IMR-90 (cell line): ENCODE data around the gene CHST1. TPM values are rescaled to one million over a fixed set of nuclear protein-coding genes. Genes with fewer than 3 reads are reported as not detected.

Experiments
- ATAC-seq: fragments of 200-7000 bp; cut with Tn5 transposase; 2 replicates; pipeline ENCODE4 v1.9.1; 2020; ENCODE audit warnings: low read depth, mild to moderate bottlenecking, moderate library complexity
- BruUV-seq: library from RNA; stranded (reverse); fragments of 400-500 nt; replicated peaks from 2 replicates; lab custom pipeline; 2021; lab: Mats Ljungman, UMichigan
- CTCF ChIA-PET: fragments of 300-600 bp; formaldehyde crosslinking; extraction: SDS; loops from one replicate; lab custom pipeline; 2021; ENCODE audit warnings: antibody characterized with exemption; lab: Yijun Ruan, JAX
- POLR2A ChIA-PET: fragments of 300-600 bp; sonication (Branson Sonifier 250); formaldehyde crosslinking; loops from one replicate; lab custom pipeline; 2022; ENCODE audit warnings: antibody characterized with exemption; ENCODE audit not compliant: unreplicated experiment; lab: Charles Lee
- DNase-seq: peaks from one replicate; pipeline ENCODE4 v3.0.0; 2013
- H2AFZ ChIP-seq: replicated peaks from 2 replicates; pipeline ENCODE3; 2013; ENCODE audit warnings: low read length, mild to moderate bottlenecking; ENCODE audit not compliant: poor library complexity
- H2AK5ac ChIP-seq: 2 replicates; pipeline ENCODE4 v1.6.1; 2013; ENCODE audit warnings: low read depth, low read length, inconsistent platforms
- H2AK9ac ChIP-seq: replicated peaks from 2 replicates; pipeline ENCODE3; 2013; ENCODE audit warnings: mild to moderate bottlenecking, low read depth, low read length, moderate library complexity; ENCODE audit not compliant: poor library complexity
- H2BK120ac ChIP-seq: 2 replicates; pipeline ENCODE4 v1.6.1; 2013; ENCODE audit warnings: low read depth, low read length, inconsistent platforms
- H2BK15ac ChIP-seq: 3 replicates; pipeline ENCODE4 v1.6.1; 2013; ENCODE audit warnings: low read depth, low read length, inconsistent platforms
- H2BK20ac ChIP-seq: 2 replicates; pipeline ENCODE4 v1.6.1; 2013; ENCODE audit warnings: low read depth, mild to moderate bottlenecking, inconsistent platforms, low read length, moderate library complexity
- H2BK5ac ChIP-seq: 2 replicates; pipeline ENCODE4 v1.6.1; 2013; ENCODE audit warnings: mild to moderate bottlenecking, low read depth, low read length, inconsistent platforms; ENCODE audit not compliant: poor library complexity, severe bottlenecking
- H3K14ac ChIP-seq: replicated peaks from 2 replicates; pipeline ENCODE4 v1.6.1; 2013; ENCODE audit warnings: low read depth, low read length, inconsistent platforms
- H3K18ac ChIP-seq: 2 replicates; pipeline ENCODE4 v1.6.1; 2013; ENCODE audit warnings: low read depth, low read length, control low read depth
- H3K23ac ChIP-seq: 2 replicates; pipeline ENCODE4 v1.6.1; 2013; ENCODE audit warnings: low read depth, low read length, inconsistent platforms
- H3K27ac ChIP-seq: 2 replicates; pipeline ENCODE4 v1.5.1; 2013; ENCODE audit warnings: mild to moderate bottlenecking, control low read depth, low read length; ENCODE audit not compliant: insufficient read depth
- H3K27me3 ChIP-seq: 2 replicates; pipeline ENCODE4 v1.6.1; 2013; ENCODE audit warnings: low read length; ENCODE audit not compliant: control insufficient read depth, insufficient read depth
- H3K36me3 ChIP-seq: 2 replicates; pipeline ENCODE4 v1.6.1; 2013; ENCODE audit warnings: low read length, mixed read lengths; ENCODE audit not compliant: control insufficient read depth, insufficient read depth
- H3K4ac ChIP-seq: 2 replicates; pipeline ENCODE4 v1.6.1; 2013; ENCODE audit warnings: low read depth, low read length, inconsistent platforms
- H3K4me1 ChIP-seq: 2 replicates; pipeline ENCODE4 v1.6.1; 2013; ENCODE audit warnings: low read length, mixed read lengths; ENCODE audit not compliant: control insufficient read depth, insufficient read depth
- H3K4me2 ChIP-seq: 2 replicates; pipeline ENCODE4 v1.6.1; 2013; ENCODE audit warnings: low read depth, mild to moderate bottlenecking, control low read depth, low read length, moderate library complexity
- H3K4me3 ChIP-seq: 2 replicates; pipeline ENCODE4 v1.5.1; 2013; ENCODE audit warnings: low read depth, mild to moderate bottlenecking, control low read depth, low read length, moderate library complexity; ENCODE audit not compliant: insufficient read depth
- H3K56ac ChIP-seq: 2 replicates; pipeline ENCODE4 v1.6.1; 2013; ENCODE audit warnings: low read length, inconsistent platforms; ENCODE audit not compliant: insufficient read depth; ENCODE audit errors: extremely low read depth
- H3K79me1 ChIP-seq, 2 experiments: 2 replicates each; pipeline ENCODE4 v1.6.1; 2013; ENCODE audit warnings: low read length in 2 of 2, inconsistent platforms in 1 of 2, low read depth in 1 of 2
- H3K9ac ChIP-seq: 2 replicates; pipeline ENCODE4 v1.6.1; 2013; ENCODE audit warnings: low read depth, low read length, control low read depth
- H3K9me1 ChIP-seq: 2 replicates; pipeline ENCODE4 v1.6.1; 2013; ENCODE audit warnings: low read length, inconsistent platforms; ENCODE audit not compliant: insufficient read depth
- H3K9me3 ChIP-seq: 2 replicates; pipeline ENCODE4 v1.6.1; 2013; ENCODE audit warnings: low read length; ENCODE audit not compliant: control insufficient read depth, insufficient read depth
- H4K20me1 ChIP-seq: 2 replicates; pipeline ENCODE4 v1.6.1; 2013; ENCODE audit warnings: low read length, inconsistent platforms; ENCODE audit not compliant: insufficient read depth
- H4K5ac ChIP-seq: 2 replicates; pipeline ENCODE4 v1.6.1; 2013; ENCODE audit warnings: mild to moderate bottlenecking, low read depth, low read length, control low read depth
- H4K8ac ChIP-seq, 2 experiments: 2 replicates each; pipeline ENCODE4 v1.6.1; 2013; ENCODE audit warnings: low read depth in 2 of 2, low read length in 2 of 2, control low read depth in 1 of 2, inconsistent platforms in 1 of 2
- H4K91ac ChIP-seq: 2 replicates; pipeline ENCODE4 v1.6.1; 2013; ENCODE audit warnings: low read depth, low read length, inconsistent platforms; ENCODE audit not compliant: insufficient read depth
- CEBPB ChIP-seq: IDR thresholded peaks from 2 replicates; pipeline ENCODE4 v1.6.1; 2012; ENCODE audit warnings: low read depth, low read length, improper control_type of control experiment
- CHD1 ChIP-seq: IDR thresholded peaks from 2 replicates; pipeline ENCODE4 v1.6.1; 2012; ENCODE audit warnings: low read depth, low read length, improper control_type of control experiment
- FOS ChIP-seq: fragments of 150-350 bp; IDR thresholded peaks from 2 replicates; pipeline ENCODE4 v1.6.1; 2016; ENCODE audit warnings: low read depth, low read length
- MAZ ChIP-seq: IDR thresholded peaks from 2 replicates; pipeline ENCODE4 v1.6.1; 2012; ENCODE audit warnings: low read depth, mild to moderate bottlenecking, low read length, improper control_type of control experiment, moderate library complexity, borderline replicate concordance
- POLR2A ChIP-seq: IDR thresholded peaks from 2 replicates; pipeline ENCODE4 v1.6.1; 2012; ENCODE audit warnings: mild to moderate bottlenecking, low read depth, low read length
- WGBS, 2 experiments: methylation state at CpG; one replicate each; pipeline versions ENCODE4 v1.1.5 to v1.1.7; 2013; ENCODE audit warnings: missing lambda C conversion rate in 2 of 2; ENCODE audit not compliant: insufficient read length in 1 of 2; ENCODE audit errors: extremely low coverage in 2 of 2; 5-methylcytosine and 5-hydroxymethylcytosine counted together
- dilution Hi-C: fragments of 300-500 bp; cut with HindIII; formaldehyde crosslinking; loops from one replicate; pipeline ENCODE4 v1.14.3; 2018; ENCODE audit warnings: low sequenced_read_pairs; ENCODE audit not compliant: unreplicated experiment
- in situ Hi-C: fragments of 300-500 bp; cut with MboI; formaldehyde crosslinking; loops from 3 replicates; pipeline ENCODE4 v1.14.3; 2019; ENCODE audit warnings: low sequenced_read_pairs, inconsistent platforms, mixed read lengths
- intact Hi-C: fragments of 100-400 bp; cut with micrococcal nuclease; formaldehyde crosslinking; loops from 2 replicates; pipeline ENCODE4 v1.10.0; 2022
- polyA plus RNA-seq, 3 experiments: library from polyadenylated mRNA; depleted of rRNA; stranded (reverse); fragments of >200 nt; gene quantifications; 2 replicates each; pipeline ENCODE4 v1.2.3, GENCODE V29; 2012; ENCODE audit warnings: low replicate concordance in 1 of 3
- total RNA-seq: library from RNA; depleted of rRNA; stranded (reverse); fragments of >200 nt; gene quantifications from 2 replicates; pipeline ENCODE4 v1.2.3, GENCODE V29; 2012
- TF ChIP-seq, protein P1 (sequence below): conservative IDR thresholded peaks from 2 replicates; pipeline ENCODE4 v1.5.1; 2012; ENCODE audit warnings: mild to moderate bottlenecking, low read depth, low read length, improper control_type of control experiment
- TF ChIP-seq, protein P2 (sequence below): fragments of 150-350 bp; IDR thresholded peaks from 2 replicates; pipeline ENCODE4 v1.6.1; 2016; ENCODE audit warnings: low read depth, mild to moderate bottlenecking, low read length, moderate library complexity, borderline replicate concordance

Gene CHST1
- total and polyA plus RNA-seq, 2 of the 4 experiments (the other 2 are of a cell fraction) = 0.21 TPM; not detected in 1

DNA sequence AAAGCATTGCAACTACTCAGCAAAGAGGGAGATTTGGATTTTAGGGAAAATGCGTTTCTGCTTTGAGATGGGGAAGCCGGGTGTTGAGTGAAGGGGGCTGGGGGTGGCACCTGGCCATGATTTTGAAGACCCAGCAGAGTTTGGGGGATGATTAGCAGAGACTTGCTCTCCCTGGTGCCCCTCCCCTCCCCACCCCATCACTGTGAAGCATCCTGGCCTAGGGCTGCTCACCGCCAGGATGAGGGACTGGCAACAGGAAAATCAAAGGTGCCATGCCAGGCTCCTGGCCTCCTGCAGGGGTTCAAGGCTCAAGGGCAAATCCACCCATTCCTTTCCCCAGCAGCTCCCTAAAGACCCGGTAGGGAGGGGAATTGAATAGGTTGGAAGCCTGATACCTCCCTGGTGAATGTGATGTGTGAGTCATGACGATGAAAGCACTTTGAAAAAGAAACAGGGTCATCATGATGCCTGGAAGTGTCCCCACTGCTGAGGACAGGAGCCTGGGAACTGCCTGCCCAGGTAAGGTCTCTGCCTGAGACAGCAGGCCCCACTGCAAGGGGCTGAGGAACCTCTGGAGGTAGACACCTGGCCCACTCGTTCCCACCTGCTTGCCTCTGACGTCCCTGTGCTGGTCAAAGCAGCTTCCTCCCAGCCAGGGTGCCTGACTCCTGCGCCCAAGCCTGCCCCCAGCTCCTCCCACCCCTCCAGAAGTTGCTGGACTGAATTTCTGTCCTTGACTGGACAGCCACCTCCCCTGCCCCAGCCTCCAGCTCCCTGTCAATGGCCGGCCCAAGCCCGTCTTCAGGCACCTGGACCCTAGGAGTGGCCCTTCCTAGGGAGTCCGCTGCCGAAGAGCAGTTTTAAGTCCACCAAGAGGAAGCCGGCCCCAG, 1.7 kb downstream of the CHST1 start:
- peak; percentile 11 for DNase-seq
- H4K8ac ChIP-seq = no peak overlapping the region
- WGBS, 2 experiments = 33% methylated on average over 3 of the region's 13 CpGs; no CpG with 5 or more reads in 1 of the 2 experiments
- H2BK5ac ChIP-seq = no peak overlapping the region
- no peak overlapping the region for H3K23ac ChIP-seq
- no peak overlapping the region for H3K18ac ChIP-seq
- no TSS peak for BruUV-seq
- peaks cover 4% of the 10 kb centered on the region; the same call in 1 of the 2 replicates for H3K4me1 ChIP-seq
- H3K27ac ChIP-seq = no peak overlapping the region
- no peak for ATAC-seq
- TF ChIP-seq, protein P1, sequence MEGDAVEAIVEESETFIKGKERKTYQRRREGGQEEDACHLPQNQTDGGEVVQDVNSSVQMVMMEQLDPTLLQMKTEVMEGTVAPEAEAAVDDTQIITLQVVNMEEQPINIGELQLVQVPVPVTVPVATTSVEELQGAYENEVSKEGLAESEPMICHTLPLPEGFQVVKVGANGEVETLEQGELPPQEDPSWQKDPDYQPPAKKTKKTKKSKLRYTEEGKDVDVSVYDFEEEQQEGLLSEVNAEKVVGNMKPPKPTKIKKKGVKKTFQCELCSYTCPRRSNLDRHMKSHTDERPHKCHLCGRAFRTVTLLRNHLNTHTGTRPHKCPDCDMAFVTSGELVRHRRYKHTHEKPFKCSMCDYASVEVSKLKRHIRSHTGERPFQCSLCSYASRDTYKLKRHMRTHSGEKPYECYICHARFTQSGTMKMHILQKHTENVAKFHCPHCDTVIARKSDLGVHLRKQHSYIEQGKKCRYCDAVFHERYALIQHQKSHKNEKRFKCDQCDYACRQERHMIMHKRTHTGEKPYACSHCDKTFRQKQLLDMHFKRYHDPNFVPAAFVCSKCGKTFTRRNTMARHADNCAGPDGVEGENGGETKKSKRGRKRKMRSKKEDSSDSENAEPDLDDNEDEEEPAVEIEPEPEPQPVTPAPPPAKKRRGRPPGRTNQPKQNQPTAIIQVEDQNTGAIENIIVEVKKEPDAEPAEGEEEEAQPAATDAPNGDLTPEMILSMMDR = no peak
- TF ChIP-seq POLR2A = no peak
- TF ChIP-seq MAZ = no peak
- TF ChIP-seq CEBPB = no peak
- TF ChIP-seq, protein P2, sequence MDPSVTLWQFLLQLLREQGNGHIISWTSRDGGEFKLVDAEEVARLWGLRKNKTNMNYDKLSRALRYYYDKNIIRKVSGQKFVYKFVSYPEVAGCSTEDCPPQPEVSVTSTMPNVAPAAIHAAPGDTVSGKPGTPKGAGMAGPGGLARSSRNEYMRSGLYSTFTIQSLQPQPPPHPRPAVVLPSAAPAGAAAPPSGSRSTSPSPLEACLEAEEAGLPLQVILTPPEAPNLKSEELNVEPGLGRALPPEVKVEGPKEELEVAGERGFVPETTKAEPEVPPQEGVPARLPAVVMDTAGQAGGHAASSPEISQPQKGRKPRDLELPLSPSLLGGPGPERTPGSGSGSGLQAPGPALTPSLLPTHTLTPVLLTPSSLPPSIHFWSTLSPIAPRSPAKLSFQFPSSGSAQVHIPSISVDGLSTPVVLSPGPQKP = no peak
- TF ChIP-seq CHD1 = no peak
- TF ChIP-seq FOS = no peak
- no peak overlapping the region for H2BK15ac ChIP-seq
- no peak overlapping the region for H3K9ac ChIP-seq
- no peaks in the 10 kb centered on the region for H3K36me3 ChIP-seq
- no peak overlapping the region for H3K14ac ChIP-seq
- ChIA-PET CTCF (no interaction called here), POLR2A (no interaction called here)
- H3K79me1 ChIP-seq = no peaks in the 10 kb centered on the region
- dilution Hi-C loops (no loop called here), intact Hi-C loops (no loop called here), in situ Hi-C loops (no loop called here)
- no peak overlapping the region for H2AK9ac ChIP-seq
- no peak overlapping the region for H3K4me2 ChIP-seq
- no peak overlapping the region for H3K4ac ChIP-seq
- H3K9me3 ChIP-seq = no peaks in the 10 kb centered on the region
- H3K27me3 ChIP-seq = peaks cover 68% of the 10 kb centered on the region
- H3K56ac ChIP-seq = no peak overlapping the region
- no peak overlapping the region for H4K5ac ChIP-seq
- H2BK120ac ChIP-seq = no peak overlapping the region
- peak overlapping the region; percentile 55 for H2AFZ ChIP-seq
- no peaks in the 10 kb centered on the region for H3K9me1 ChIP-seq
- no peaks in the 10 kb centered on the region; the same call in 1 of the 2 replicates for H4K20me1 ChIP-seq
- no peak overlapping the region for H3K4me3 ChIP-seq
- H2BK20ac ChIP-seq = no peak overlapping the region
- H2AK5ac ChIP-seq = no peak overlapping the region
- no peak overlapping the region for H4K91ac ChIP-seq
